ENCODE results near the gene XXYLT1.

- TF ChIP-seq EZH2 (IDR thresholded peaks at IDR 0.05; ENCODE audit: low read length) (no peak), CTCF (optimal IDR thresholded peaks at IDR 0.05 in 1 of 3, IDR thresholded peaks at IDR 0.05 in 1 of 3, conservative IDR thresholded peaks at IDR 0.05 in 1 of 3; ENCODE audit: extremely low read depth in 1 of 3, insufficient read depth in 2 of 3, low read length in 3 of 3) (no peak)
Observed at GRCh38 chr3:195306369-195306768, 35.4 kb upstream of the XXYLT1 start.
